OCI-LY3 (cell line): Measurements from ENCODE around the gene ACSBG1.

Experiments
- H2AFZ ChIP-seq: fragments of 200-600, 300-600 bp; shearing (Covaris generic); 2 replicates; pipeline ENCODE4 v1.6.0; 2014; ENCODE audit warnings: antibody characterized with exemption, low read depth, low read length
- H3K27ac ChIP-seq: fragments of 200-600, 300-600 bp; sonication (generic); 2 replicates; pipeline ENCODE4 v1.5.1; 2014; ENCODE audit warnings: mild to moderate bottlenecking, low read length, moderate library complexity, mixed read lengths
- H3K27me3 ChIP-seq: fragments of 200-600, 300-600 bp; sonication (generic); 2 replicates; pipeline ENCODE4 v1.6.1; 2014; ENCODE audit warnings: low read depth, low read length, mixed read lengths
- H3K36me3 ChIP-seq: fragments of 200-600, 300-600 bp; sonication (generic); replicated peaks from 2 replicates; pipeline ENCODE3; 2014; ENCODE audit warnings: low read depth, low read length, mixed read lengths
- H3K4me1 ChIP-seq: fragments of 300-600, 200-600 bp; sonication (generic); 2 replicates; pipeline ENCODE4 v1.6.1; 2014; ENCODE audit warnings: low read length, mixed read lengths
- H3K4me2 ChIP-seq: fragments of 200-600, 300-600 bp; sonication (generic); 2 replicates; pipeline ENCODE4 v1.6.1; 2014; ENCODE audit warnings: low read length, mixed read lengths
- H3K4me3 ChIP-seq: fragments of 300-600, 200-600 bp; sonication (generic); 2 replicates; pipeline ENCODE4 v1.5.1; 2014; ENCODE audit warnings: antibody characterized with exemption, mild to moderate bottlenecking, low read length, moderate library complexity
- H3K79me2 ChIP-seq: fragments of 300-600, 200-600 bp; shearing (Covaris generic); 2 replicates; pipeline ENCODE4 v1.6.1; 2014; ENCODE audit warnings: mild to moderate bottlenecking, low read length, mixed read lengths
- H3K9ac ChIP-seq: fragments of 300-600, 200-600 bp; shearing (Covaris generic); 2 replicates; pipeline ENCODE4 v1.6.0; 2014; ENCODE audit warnings: mild to moderate bottlenecking, low read length, moderate library complexity
- H3K9me3 ChIP-seq: fragments of 200-600, 300-600 bp; shearing (Covaris generic); 2 replicates; pipeline ENCODE4 v1.6.1; 2014; ENCODE audit warnings: low read length, mixed read lengths; ENCODE audit not compliant: insufficient read depth
- H4K20me1 ChIP-seq: fragments of 200-600, 300-600 bp; sonication (generic); 2 replicates; pipeline ENCODE4 v1.6.1; 2016; ENCODE audit warnings: low read length, mixed read lengths; ENCODE audit not compliant: insufficient read depth
- EZH2phosphoT487 ChIP-seq: fragments of 200-600 bp; shearing (Covaris generic); IDR thresholded peaks from 2 replicates; pipeline ENCODE4 v1.6.1; 2018; ENCODE audit warnings: antibody characterized with exemption, mixed run types, low read depth
- TF ChIP-seq, protein P1 (sequence below): fragments of 200-600, 300-600 bp; sonication (generic); IDR thresholded peaks from 2 replicates; pipeline ENCODE4 v1.5.1; 2014; ENCODE audit warnings: antibody characterized with exemption, low read length, low read depth

Gene ACSBG1

DNA sequence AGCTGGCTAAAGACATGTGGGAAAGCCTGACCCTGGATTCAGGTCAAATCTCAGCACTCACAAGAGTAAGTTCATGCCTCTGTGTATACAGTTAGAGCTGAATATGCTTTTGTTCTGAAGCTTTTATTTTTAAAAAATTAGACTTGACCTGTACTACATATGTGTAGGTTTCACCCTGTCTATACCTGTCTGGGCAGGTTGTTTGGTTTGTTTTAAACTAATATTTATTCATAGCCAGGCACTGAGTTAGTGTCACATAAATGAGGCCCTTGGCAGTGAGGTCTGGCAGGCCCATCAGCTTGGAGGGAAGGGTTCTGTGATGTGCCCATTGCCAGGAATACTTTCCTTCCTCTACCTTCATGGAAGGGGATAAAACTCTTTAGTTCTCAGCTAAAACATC lies 31.9 kb upstream of the ACSBG1 start:
- H3K9me3 ChIP-seq = no peaks in the 10 kb centered on the region
- no peak overlapping the region for H2AFZ ChIP-seq
- TF ChIP-seq, protein P1, sequence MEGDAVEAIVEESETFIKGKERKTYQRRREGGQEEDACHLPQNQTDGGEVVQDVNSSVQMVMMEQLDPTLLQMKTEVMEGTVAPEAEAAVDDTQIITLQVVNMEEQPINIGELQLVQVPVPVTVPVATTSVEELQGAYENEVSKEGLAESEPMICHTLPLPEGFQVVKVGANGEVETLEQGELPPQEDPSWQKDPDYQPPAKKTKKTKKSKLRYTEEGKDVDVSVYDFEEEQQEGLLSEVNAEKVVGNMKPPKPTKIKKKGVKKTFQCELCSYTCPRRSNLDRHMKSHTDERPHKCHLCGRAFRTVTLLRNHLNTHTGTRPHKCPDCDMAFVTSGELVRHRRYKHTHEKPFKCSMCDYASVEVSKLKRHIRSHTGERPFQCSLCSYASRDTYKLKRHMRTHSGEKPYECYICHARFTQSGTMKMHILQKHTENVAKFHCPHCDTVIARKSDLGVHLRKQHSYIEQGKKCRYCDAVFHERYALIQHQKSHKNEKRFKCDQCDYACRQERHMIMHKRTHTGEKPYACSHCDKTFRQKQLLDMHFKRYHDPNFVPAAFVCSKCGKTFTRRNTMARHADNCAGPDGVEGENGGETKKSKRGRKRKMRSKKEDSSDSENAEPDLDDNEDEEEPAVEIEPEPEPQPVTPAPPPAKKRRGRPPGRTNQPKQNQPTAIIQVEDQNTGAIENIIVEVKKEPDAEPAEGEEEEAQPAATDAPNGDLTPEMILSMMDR = no peak
- H3K4me1 ChIP-seq = no peaks in the 10 kb centered on the region
- H3K4me2 ChIP-seq = no peak overlapping the region
- no peak overlapping the region for H3K9ac ChIP-seq
- no peaks in the 10 kb centered on the region for H4K20me1 ChIP-seq
- H3K79me2 ChIP-seq = no peaks in the 10 kb centered on the region
- H3K36me3 ChIP-seq = no peaks in the 10 kb centered on the region
- H3K27ac ChIP-seq = no peak overlapping the region
- no peak overlapping the region for H3K4me3 ChIP-seq
- H3K27me3 ChIP-seq = peaks cover 6% of the 10 kb centered on the region; the same call in 1 of the 2 replicates

GRCh38 chr15:78265752-78266224 lies 31.4 kb upstream of the ACSBG1 start:
- H3K4me3 ChIP-seq = no peak overlapping the region
- no peaks in the 10 kb centered on the region for H3K36me3 ChIP-seq
- peaks cover 6% of the 10 kb centered on the region; the same call in 1 of the 2 replicates for H3K27me3 ChIP-seq
- no peak overlapping the region for H3K27ac ChIP-seq
- no peaks in the 10 kb centered on the region for H3K9me3 ChIP-seq
- H3K79me2 ChIP-seq = no peaks in the 10 kb centered on the region
- no peak overlapping the region for H3K9ac ChIP-seq
- H4K20me1 ChIP-seq = no peaks in the 10 kb centered on the region
- TF ChIP-seq, protein P1 = no peak
- TF ChIP-seq EZH2phosphoT487 = no peak
- no peak overlapping the region for H3K4me2 ChIP-seq
- H3K4me1 ChIP-seq = no peaks in the 10 kb centered on the region
- no peak overlapping the region for H2AFZ ChIP-seq

- TF ChIP-seq, protein P1 = no peak
- TF ChIP-seq EZH2phosphoT487 = no peak
- Histone ChIP-seq H3K4me1 (no peaks in the 10 kb centered on the region), H2AFZ (peak overlapping the region; percentile 47; the same call in 1 of the 2 replicates), H3K27ac (no peak overlapping the region), H3K36me3 (no peaks in the 10 kb centered on the region), H3K4me2 (0 out of 2 replicates have a peak overlapping the region, but pooled peaks have one; percentile 11), H3K9ac (no peak overlapping the region), H3K9me3 (no peaks in the 10 kb centered on the region), H3K4me3 (no peak overlapping the region), H3K79me2 (no peaks in the 10 kb centered on the region), H4K20me1 (no peaks in the 10 kb centered on the region), H3K27me3 (peaks cover 3% of the 10 kb centered on the region; the same call in 1 of the 2 replicates)
These were observed 30.7 kb upstream of the ACSBG1 start for GRCh38 chr15:78265137-78265460.

- H2AFZ ChIP-seq = peak within 1 kb of the TSS; percentile 47; the same call in 1 of the 2 replicates
- H3K27ac ChIP-seq = no peak within 1 kb of the TSS
- peak within 1 kb of the TSS; percentile 16 for H3K4me2 ChIP-seq
These were observed 30.2 kb upstream of the ACSBG1 start, which contains the start of gene DNAJA4 for GRCh38 chr15:78264304-78265136. Gene DNAJA4, plus strand, starts transcription at chr15:78264562. Its CDS starts 202 bp downstream, at chr15:78264764.

More at GRCh38 chr15:78264304-78265136, 30.2 kb upstream of the ACSBG1 start, which contains the start of gene DNAJA4:
- H3K79me2 ChIP-seq = no peaks in the 10 kb centered on the region
- H3K4me3 ChIP-seq = peak within 1 kb of the TSS; percentile 9; the same call in 1 of the 2 replicates
- H3K27me3 ChIP-seq = peaks cover 3% of the 10 kb centered on the region; the same call in 1 of the 2 replicates
- no peaks in the 10 kb centered on the region for H3K4me1 ChIP-seq
- no peak for TF ChIP-seq EZH2phosphoT487
- TF ChIP-seq, protein P1 = no peak
- no peaks in the 10 kb centered on the region for H3K36me3 ChIP-seq
- H3K9me3 ChIP-seq = no peaks in the 10 kb centered on the region
- H4K20me1 ChIP-seq = no peaks in the 10 kb centered on the region
- H3K9ac ChIP-seq = no peak within 1 kb of the TSS
